ENCODE results near the gene HEATR5B.
"Not testable (repeated sequence)": the region's sequence is repeated elsewhere in the genome, so short reads cannot be mapped to it uniquely, and the experiment has no call there.

HEATR5B gene

DNA sequence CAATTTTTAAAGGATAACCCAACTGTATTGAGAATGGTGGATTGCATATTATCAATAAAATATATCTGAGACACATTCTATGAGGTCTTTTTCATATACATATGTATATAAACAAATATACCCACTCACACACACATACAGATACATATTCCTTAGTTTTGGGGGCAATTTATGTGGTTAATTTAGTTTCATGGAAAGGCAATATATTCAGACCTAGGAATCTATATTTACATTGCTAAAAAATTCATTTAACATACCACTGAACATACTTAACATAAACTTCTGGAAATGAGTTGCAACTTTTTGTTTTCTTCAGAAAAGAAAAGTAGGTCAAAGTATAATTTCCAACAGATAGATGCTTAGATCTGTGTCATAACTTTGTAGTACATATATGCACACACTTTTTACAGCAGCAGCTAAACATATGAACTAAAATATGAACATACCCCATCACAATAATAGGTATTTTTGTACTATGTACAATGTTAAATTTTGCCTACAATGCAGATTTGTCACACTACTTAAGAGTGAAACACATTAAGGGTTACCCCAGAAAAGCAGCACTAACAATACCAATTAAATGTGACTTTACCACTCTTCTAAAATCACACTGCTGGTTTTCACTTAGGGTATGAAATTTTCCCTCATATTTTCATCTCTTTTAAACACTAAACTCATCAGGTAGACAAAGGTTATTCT is 23.0 kb downstream of the HEATR5B start:
- no peak for DNase-seq

DNA sequence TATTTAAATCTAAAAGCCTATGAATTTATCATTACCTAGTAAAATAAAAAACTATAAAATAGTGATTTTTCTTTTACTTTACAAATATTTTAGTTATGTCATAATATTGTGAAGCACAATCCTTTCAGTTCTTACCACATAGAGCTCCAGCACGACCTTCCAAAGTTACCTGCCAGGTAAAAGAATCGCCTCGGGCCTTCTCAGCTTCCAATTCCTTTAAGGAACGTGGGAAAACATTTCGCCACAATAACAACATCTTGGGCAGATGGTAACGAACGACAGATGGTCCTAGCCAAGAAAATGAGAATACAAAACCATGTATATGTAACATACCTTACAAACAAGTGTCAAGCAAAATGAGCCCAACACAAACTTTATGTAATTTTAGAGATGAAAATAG is 23.7 kb downstream of the HEATR5B start:
- no peak for DNase-seq

DNA sequence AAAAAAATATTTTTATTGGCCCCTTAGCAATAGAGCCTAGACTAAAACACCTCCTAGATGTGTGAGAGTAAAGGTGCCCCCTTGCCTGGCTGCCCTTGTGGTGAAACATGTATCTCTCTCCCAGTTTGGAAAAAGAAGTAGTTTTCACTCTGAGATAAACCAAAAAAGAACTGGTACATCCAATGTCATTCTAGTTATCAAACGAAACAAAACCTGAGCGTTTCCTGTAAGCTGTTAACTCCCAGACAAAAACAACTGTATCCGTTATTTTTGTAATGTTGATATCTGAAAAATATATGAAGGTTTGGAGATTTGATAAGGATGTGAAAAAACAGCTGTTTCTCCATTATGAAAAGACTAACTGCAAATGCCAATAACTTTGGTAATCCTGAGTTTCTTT is 24.3 kb downstream of the HEATR5B start:
- DNase-seq: no peak

DNA sequence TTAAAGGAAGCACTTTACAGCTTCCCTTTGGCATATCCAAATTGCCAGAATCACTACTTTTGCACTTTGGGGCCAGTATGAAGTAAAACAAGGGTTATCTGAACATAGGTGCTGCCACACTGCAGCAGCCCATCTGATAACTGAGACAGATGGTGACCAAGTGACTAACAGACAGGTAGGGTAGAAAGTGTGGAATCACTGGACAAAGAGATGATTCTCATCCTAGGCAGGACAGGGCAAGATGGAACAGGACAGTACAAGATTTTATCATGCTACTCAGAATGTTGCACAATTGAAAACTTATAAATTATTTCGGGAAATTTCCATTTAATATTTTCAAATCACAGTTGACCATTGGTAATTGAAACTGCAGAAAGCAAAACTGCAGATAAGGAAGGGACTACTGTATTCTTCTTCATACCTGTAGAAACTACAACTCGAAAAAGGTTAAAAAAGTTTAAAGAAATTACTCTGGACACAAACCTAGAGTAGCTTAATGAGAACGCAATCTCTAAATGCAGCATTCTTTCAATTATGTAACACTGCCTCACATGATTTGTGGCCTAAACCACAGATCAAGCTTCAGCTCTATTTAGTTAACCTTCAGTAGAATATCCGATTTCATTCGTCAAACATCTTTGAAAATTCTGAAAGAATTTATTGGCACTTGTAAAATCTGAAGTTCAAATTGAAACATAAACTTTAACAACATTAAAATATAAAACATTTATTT is 31.4 kb downstream of the HEATR5B start:
- DNase-seq: no peak

DNA sequence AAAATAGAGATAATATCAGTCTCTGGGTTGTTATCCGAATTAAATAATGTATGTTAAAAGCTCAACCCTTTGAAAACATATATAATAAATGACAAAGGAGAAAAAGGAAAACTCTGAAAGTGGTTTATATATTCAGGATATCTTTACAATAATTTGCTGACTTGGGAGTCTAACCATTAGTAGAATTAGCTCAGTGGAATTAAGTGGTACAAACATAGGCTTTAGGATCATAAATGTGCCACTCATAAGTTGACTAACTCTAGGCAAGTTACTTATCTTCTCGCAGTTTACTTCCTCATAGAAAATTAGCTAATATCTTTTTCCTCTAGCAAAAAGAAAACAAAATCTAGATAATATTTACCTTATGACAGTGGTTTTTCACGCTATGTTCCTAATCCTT is 44.6 kb downstream of the HEATR5B start:
- DNase-seq: no peak

DNA sequence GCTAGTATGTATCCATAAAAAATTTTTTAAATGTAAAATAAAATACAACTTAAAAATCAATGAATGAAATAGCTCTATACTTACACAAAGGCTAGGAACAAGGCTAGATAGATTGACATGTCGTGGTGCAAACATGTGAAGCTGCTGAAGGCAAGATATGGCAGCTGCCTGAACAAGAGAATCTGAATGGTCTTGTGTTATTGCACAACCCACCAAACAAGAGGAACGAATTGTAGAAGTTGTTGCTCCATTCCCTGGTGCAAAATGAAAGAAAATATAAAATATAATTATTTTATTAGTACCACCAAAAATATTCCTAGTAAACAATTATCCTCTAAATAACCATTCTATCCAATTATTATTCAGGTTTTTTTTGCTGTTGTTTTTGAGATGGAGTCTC is 46.4 kb downstream of the HEATR5B start:
- no peak for DNase-seq

DNA sequence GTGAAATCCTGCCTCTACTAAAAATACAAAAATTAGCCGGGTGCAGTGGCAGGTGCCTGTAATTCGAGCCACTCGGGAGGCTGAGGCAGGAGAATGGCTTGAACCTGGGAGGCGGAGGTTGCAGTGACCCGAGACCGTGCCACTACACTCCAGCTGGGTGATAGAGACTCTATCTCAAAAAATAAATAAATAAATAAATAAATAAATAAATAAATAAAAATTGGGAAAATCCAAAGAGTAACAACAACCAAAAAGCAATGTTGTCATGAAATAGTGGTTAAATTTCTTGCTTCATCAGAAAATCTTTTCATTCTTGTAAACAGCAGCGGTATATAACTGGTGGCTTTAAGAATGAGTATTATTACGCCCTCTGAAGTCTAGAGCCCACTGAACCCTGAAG is 54.4 kb downstream of the HEATR5B start:
- no peak for DNase-seq

DNA sequence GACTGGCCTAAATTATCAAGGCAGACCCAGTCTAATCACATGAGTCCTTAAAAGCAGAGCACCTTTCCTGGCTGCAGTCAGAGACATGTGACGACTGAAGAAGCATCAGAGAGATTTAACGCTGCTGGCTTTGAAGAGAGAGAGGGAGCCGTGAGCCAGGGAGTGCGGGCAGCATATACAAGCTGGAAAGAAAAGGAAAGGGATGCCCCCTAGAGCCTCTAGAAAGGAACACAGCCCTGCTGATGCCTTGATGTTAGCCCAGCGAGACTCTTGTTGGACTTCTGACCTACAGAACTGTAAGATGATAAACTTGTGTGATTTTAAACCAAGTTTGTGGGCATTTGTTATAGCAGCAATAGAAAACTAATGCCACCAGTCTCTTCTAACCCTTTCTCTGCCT is 58.1 kb downstream of the HEATR5B start:
- DNase-seq: no peak

DNA sequence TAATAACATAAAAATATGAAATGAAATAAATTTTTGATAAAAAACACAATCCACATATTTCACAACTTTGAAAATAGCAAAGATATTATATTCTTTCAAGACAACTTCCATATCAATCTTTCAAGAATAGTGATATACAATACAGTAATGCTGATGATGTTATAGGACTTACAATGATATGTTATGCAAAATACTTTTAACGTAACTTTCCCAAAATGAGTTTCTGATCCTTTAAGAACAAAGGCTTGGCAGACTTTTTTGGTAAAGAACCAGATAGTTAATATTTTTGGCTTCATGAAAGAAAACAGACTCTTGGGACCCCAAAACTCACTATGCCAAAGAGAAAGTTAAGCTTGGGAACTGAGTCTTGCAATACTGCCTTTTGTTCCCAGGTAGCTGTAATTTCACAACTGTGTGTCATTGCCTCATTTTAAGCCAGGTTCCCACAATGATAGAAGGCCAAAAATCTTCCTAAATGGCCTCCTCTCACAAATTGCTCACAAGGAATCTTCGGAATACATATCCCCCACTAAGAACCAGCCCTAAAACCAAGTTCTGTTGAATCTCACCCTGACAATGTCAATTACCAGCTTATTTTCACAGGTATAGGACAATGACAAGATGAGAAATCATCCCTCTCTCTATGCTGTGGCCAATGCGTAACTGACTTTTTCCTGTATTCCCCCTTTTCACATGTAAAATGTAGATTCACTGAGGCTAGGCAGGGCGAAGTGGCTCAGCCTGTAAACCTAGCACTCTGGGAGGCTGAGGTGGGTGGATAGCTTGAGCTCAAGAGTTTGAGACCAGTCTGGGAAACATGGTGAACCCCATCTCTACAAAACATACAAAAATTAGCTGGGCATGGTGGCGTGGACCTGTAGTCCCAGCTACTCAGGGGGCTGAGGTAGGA is 63.0 kb downstream of the HEATR5B start:
- no peak for DNase-seq

DNA sequence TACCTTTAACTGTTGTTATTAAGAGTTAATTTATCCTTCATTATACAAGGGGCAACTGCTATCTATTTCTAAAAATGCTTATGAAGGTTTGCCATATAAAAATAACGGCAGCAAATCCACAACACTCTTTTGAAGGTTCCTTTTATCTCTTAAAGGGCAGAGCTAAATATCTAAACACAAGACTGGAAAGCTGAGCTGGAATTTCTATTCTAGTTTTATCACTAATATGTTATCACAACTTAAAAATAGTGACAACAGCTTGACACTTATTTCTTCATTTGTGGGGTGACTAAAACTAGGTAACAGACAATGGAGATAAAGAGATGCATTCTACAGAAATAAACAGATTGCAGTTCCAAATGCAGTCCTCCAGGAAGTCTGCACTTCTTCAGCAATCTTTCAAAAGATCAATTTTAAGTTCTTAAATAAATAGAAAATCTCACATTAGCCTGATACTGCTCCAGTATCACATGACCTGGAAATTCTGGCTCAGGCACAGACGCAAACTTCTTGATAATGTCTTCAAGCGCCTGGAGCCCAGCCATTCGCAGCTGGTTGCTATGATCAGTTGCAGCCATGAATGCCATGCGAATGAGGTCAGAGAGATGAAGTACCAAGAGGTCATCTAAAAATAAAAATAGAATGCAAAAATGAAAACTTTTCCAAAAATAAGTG is 63.8 kb downstream of the HEATR5B start:
- DNase-seq: no peak

DNA sequence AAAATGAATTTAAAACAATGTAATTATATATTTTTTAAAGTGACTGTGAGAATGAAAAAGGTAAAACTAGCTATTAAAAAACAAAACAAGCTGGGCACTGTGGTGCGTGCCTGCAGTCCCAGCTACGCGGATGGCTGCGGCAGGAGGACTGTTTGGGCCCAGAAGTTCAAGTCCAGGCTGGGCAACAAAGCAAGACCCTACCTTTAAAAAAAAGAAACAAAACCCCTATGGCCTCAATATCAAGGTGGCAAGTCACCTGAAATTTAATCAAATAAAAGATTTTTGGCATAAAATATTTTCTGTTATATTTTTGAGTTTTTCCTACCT is 70.9 kb downstream of the HEATR5B start:
- DNase-seq: no peak

DNA sequence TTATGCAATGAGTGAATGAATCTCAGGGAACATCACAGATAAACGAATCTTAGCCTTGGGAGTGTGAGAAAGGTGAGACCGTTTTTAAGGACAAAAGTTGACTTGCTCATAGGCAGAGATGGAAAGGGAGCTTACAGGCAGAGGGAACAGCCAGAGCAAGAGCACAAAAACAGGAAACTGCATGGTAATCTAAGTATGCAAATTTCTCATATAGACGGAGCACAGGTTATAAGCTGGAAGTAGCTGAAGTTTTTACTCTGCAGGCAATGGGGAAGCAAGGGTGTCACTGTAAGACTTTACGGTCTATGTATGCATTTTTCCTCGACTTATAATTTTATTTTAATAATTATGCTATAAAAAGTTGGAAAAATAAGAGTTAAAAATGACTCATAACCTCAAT is 73.0 kb downstream of the HEATR5B start:
- no peak for DNase-seq

DNA sequence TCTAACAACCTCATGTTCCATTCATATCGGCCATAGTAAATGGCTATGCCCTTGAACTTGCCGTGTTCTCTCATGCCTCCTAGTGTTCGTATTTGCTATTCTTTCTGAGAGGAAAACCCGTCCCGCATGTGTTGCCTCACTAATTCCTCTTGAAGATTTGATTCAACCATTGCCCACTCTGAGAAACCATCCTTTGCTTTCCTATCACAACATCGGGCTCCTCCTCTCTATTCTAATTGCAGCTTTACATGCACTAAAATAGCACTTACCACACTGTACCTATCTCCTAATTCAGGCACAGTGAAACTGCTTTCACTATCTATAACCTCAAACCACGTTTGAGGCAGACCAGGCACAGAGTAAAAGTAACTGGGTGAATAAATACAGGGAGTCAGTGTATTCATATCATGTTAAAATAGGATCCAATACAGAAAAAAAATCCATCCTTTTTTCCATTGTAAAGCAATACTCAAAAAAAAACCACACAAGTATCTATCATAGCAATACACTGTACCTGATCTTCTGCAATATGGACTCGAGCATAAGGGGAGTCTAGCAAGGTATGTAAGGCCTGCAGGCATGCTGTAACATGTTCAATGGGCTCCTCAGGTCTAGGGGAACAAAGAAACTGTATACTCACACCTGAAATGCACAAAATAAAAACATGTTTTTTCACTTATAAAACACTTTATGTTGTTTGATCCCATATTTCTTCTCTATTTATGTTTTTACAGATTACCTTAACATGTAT is 78.9 kb downstream of the HEATR5B start:
- no peak for DNase-seq

DNA sequence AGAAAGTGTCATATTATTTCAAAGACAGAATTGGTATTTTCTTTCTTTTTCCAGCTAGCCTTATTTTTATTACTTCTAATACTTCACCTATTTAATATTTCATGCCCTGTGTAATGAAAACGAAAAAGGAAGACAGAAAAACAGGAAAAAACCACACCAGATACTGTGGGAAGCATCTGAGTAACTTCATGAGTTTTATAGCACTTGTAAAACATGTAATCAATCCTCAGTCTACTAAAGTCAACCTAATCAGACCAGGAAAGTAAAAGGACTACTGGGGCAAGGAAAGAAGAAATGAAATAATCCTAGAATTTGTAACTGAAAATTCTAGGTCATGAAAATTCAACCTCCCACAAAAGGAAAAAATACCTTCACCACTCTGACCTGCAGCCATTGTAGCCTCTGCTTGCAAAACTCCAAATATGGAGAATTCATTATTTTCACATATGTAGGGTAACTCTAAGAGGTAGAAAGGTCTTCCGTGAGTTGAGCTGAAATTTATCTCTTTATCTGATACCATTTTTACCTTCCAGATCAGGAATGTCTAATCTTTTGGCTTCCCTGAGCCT is 83.1 kb downstream of the HEATR5B start:
- DNase-seq: no peak

DNA sequence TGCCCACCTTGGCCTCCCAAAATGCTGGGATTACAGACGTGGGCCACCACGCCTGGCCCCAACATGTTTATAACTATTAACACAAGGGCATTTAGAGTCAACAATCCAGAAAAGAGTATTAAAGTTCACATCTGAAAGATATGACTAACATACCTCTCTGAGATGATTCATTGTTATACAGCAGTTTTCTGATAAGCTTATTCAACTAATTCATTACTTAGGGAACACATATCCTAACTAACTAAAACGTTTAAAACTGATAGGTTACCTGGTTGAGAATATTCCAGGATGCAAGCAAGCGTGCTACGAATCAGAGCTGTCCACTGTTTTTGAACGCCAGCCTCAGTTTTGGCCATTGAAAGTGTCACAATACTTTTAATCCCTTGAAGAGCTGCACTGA is 83.9 kb downstream of the HEATR5B start:
- no peak for DNase-seq

DNA sequence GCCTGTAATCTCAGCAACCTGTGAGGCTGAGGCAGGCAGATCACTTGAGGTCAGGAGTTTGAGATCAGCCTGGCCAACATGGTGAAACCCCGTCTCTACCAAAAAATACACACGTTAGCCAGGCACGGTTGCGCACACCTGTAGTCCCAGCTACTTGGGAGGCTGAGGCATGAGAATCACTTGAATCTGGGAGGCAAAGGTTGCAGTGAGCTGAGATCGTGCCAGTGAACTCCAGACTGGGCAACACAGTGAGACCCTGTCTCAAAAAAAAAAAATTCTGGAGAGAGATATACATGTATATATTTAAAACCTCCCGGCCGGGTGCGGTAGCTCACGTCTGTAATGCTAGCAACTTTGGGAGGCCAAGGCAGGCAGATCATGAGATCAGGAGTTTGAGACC is 84.8 kb downstream of the HEATR5B start:
- DNase-seq: not testable (repeated sequence)

DNA sequence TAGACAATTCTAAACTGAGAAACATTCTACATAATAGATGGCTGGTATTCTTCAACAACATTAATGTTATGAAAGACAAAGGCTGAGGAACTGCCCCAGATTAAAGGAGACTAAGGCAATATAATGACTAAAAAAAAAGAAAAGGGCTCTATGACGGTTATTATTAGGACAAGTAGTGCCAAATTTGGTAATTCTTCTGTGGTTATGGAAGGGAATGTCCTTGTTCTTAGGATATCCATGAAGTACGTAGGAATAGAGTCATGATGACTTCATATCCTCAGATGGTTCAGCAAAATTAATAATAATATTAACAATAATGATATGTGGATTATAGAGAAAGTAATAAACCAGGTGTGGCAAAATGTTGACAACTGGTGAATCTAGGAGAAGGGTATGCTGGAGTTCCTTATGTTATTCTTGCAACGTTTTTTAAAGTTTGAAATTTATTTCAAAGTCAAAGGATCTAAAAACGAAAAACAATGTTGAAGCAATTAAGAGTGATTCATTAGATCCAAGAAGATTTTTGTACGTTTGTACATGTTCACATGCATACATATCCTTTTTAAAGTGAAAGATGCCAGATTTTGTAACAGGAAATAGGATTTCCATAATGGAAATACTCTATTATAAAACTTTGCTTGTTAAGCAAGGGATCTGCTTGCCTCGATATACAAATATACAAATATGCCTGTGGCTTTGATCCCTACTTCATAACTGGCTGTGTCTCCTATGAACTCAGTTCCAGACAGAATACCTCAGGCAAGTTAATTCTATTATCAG is 90.1 kb downstream of the HEATR5B start:
- no peak for DNase-seq

DNA sequence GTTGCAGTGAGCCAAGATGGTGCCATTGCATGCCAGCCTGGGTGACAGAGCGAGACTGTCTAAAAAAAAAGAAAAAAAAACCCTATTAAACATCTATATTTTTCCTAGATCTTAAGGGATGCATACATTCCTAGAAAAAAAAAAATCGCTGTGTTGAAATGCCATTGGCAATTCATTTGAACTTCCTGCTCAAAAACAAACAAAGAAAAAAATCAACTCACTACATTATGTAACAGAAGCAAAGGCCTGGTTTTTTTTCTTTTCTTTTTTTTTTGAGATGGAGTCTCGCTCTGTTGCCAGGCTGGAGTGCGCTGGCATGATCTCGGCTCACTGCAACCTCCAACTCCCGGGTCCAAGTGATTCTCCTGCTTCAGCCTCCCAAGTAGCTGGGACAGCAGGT is 96.2 kb downstream of the HEATR5B start:
- no peak for DNase-seq

DNA sequence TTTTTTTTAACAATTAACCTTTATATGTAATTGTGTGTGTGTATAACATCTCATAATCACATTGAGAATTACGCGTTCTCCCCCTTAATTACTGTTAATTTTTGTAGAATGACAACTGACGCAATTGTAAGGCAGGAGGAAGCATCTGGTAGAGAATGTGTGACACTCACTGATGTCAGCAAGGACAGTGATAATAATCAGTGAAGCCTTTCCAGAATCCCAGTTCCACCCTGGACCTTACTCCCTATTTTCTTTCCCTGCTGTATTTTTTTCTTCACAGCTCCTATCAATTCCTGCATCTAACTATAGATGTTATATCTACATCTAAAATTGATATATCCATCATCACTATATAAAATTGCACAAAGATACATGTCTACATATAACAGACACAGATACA is 101.7 kb downstream of the HEATR5B start:
- no peak for DNase-seq

DNA sequence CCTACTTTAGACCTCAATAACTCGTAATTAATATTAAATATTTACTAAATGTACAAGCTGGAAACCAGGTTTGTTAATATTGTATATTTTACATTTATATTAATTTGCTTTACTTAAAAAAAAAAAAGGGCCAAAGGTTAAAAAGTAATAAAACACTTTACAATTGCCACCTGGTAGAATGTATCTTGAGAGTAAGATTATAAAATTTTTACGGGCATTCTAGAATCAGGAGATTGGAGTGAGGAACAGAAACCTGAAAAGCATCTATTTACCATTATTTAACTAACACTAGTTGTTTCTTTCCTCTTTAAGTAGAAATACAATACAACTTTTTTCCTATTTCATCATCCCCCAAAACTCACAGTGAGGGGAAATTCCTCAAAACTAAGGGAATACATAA is 102.3 kb downstream of the HEATR5B start:
- DNase-seq: no peak

DNA sequence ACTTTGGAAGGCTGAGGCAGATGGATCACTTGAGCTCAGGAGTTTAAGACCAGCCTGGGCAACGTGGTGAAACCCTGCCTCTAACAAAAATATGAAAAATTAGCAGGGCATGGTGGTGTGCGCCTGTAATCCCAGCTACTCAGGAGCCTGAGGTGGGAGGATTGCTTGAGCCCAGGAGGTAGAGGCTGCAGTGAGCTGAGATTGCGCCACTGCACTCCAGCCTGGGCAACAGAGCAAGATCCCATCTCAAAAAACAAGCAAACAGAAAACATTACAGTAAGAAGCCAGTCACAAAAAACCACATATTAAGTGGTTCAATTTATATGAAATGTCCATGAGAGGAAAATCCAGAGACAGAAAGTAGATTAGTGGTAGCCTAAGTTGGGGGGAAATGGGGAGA is 105.2 kb downstream of the HEATR5B start:
- DNase-seq: not testable (repeated sequence)
